Keratinocyte (primary cell): ENCODE results near the gene MAOA. TPM values are rescaled to one million over a fixed set of nuclear protein-coding genes. Genes with fewer than 3 reads are reported as not detected.

Experiments
- DNase-seq: peaks from one replicate; pipeline ENCODE4 v3.0.0-alpha.2; 2011; ENCODE audit warnings: low read depth, missing footprints, low spot score
- FAIRE-seq: peaks from 2 replicates; lab custom pipeline; 2011; peaks lifted over from hg19 to GRCh38; lab: Jason Lieb, UNC
- H2AFZ ChIP-seq: 2 replicates; pipeline ENCODE4 v1.6.0; 2012; ENCODE audit warnings: low read length, control low read depth, inconsistent platforms; ENCODE audit not compliant: control insufficient read depth
- H3K27ac ChIP-seq: 2 replicates; pipeline ENCODE4 v1.5.1; 2011; ENCODE audit warnings: low read length; ENCODE audit not compliant: control insufficient read depth, insufficient read depth
- H3K27me3 ChIP-seq: 3 replicates; pipeline ENCODE4 v1.6.0; 2011; ENCODE audit warnings: low read length; ENCODE audit not compliant: control insufficient read depth, insufficient read depth; ENCODE audit errors: extremely low read depth
- H3K36me3 ChIP-seq, 2 experiments: 2 replicates in 1 of 2; 3 replicates in 1 of 2; pipeline ENCODE4 v1.5.1; 2011; ENCODE audit warnings: low read length in 2 of 2, mild to moderate bottlenecking in 1 of 2; ENCODE audit not compliant: control insufficient read depth in 2 of 2, insufficient read depth in 2 of 2; ENCODE audit errors: extremely low read depth in 1 of 2
- H3K4me1 ChIP-seq: 3 replicates; pipeline ENCODE4 v1.5.1; 2011; ENCODE audit warnings: low read length; ENCODE audit not compliant: control insufficient read depth, insufficient read depth; ENCODE audit errors: extremely low read depth
- H3K4me2 ChIP-seq: 3 replicates; pipeline ENCODE4 v1.6.0; 2011; ENCODE audit warnings: low read depth, low read length; ENCODE audit not compliant: control insufficient read depth, insufficient read depth; ENCODE audit errors: extremely low read depth
- H3K4me3 ChIP-seq, 3 experiments: fragments of 200-600 bp in 1 of 3; sonication (generic) in 1 of 3; 2 replicates in 2 of 3; 3 replicates in 1 of 3; pipeline ENCODE4 v1.5.1; 2011 to 2016; ENCODE audit warnings: low read length in 3 of 3, mild to moderate bottlenecking in 3 of 3, control low read depth in 2 of 3, inconsistent platforms in 1 of 3, low read depth in 1 of 3, mixed read lengths in 1 of 3, mixed run types in 1 of 3, moderate library complexity in 1 of 3; ENCODE audit not compliant: control insufficient read depth in 2 of 3, insufficient read depth in 2 of 3; ENCODE audit errors: extremely low read depth in 1 of 3
- H3K79me2 ChIP-seq: 2 replicates; pipeline ENCODE4 v1.6.0; 2012; ENCODE audit warnings: low read length; ENCODE audit not compliant: control insufficient read depth, insufficient read depth
- H3K9ac ChIP-seq: 3 replicates; pipeline ENCODE4 v1.6.0; 2011; ENCODE audit warnings: low read length; ENCODE audit not compliant: control insufficient read depth, insufficient read depth; ENCODE audit errors: extremely low read depth
- H3K9me1 ChIP-seq: 3 replicates; pipeline ENCODE4 v1.6.0; 2011; ENCODE audit warnings: low read length; ENCODE audit not compliant: control insufficient read depth, insufficient read depth; ENCODE audit errors: extremely low read depth
- H3K9me3 ChIP-seq: 2 replicates; pipeline ENCODE4 v1.5.1; 2012; ENCODE audit warnings: low read depth, low read length; ENCODE audit not compliant: control insufficient read depth
- H4K20me1 ChIP-seq: 3 replicates; pipeline ENCODE4 v1.6.0; 2011; ENCODE audit warnings: low read length; ENCODE audit not compliant: control insufficient read depth, insufficient read depth; ENCODE audit errors: extremely low read depth
- CTCF ChIP-seq, 3 experiments: IDR thresholded peaks in 1 of 3; conservative IDR thresholded peaks in 1 of 3; optimal IDR thresholded peaks in 1 of 3; 2 replicates in 2 of 3; 3 replicates in 1 of 3; pipeline versions ENCODE3 to v1.5.1; 2011; ENCODE audit warnings: low read length in 3 of 3, mild to moderate bottlenecking in 3 of 3, moderate library complexity in 2 of 3, control low read depth in 1 of 3, inconsistent platforms in 1 of 3; ENCODE audit not compliant: insufficient read depth in 2 of 3; ENCODE audit errors: extremely low read depth in 1 of 3
- EZH2 ChIP-seq: IDR thresholded peaks from one replicate; pipeline ENCODE4 v1.6.1; 2012; ENCODE audit warnings: inconsistent platforms, mild to moderate bottlenecking, low read length, moderate library complexity
- dilution Hi-C: fragments of 300-500 bp; cut with MboI; formaldehyde crosslinking; loops from one replicate; pipeline ENCODE4 v1.7.0; 2020; ENCODE audit warnings: low sequenced_read_pairs; ENCODE audit not compliant: extremely low pct_ligation_motif_present
- polyA plus RNA-seq, 5 experiments: library from polyadenylated mRNA; depleted of rRNA in 3 of 5; stranded (reverse) in 3 of 5; stranded (forward) in 1 of 5; unstranded in 1 of 5; fragments of >200 nt; gene quantifications; 1 replicate in 1 of 5; 2 replicates in 3 of 5; 3 replicates in 1 of 5; pipeline versions ENCODE4 v1.2.1 to v1.2.3, GENCODE V29; 2011 to 2012; ENCODE audit warnings: missing spikeins in 2 of 5, low read depth in 1 of 5, low replicate concordance in 1 of 5

The MAOA gene
- polyA plus RNA-seq, 1 donor (not counting 4 experiments of a cell fraction or from before 2014, with no cell fraction given): 69.7 TPM

GRCh38 chrX:43728002-43728401, 71.9 kb downstream of the MAOA start:
- dilution Hi-C loops: no loop called here
- no peaks in the 10 kb centered on the region for H3K4me1 ChIP-seq
- TF ChIP-seq CTCF (optimal IDR thresholded peaks at IDR 0.05 in 1 of 3, IDR thresholded peaks at IDR 0.05 in 1 of 3, conservative IDR thresholded peaks at IDR 0.05 in 1 of 3; ENCODE audit: extremely low read depth in 1 of 3, insufficient read depth in 2 of 3, low read length in 3 of 3): no peak
- TF ChIP-seq EZH2: no peak

GRCh38 chrX:43728966-43729365, 72.9 kb downstream of the MAOA start:
- Histone ChIP-seq H3K4me3 (no peak overlapping the region), H3K27me3 (no peaks in the 10 kb centered on the region), H3K4me1 (no peaks in the 10 kb centered on the region), H3K27ac (no peak overlapping the region), H3K9ac (no peak overlapping the region), H3K79me2 (no peaks in the 10 kb centered on the region), H3K9me3 (no peaks in the 10 kb centered on the region), H3K4me2 (no peak overlapping the region), H3K36me3 (peaks cover 0 to 2% of the 10 kb centered on the region in 2 experiments), H4K20me1 (no peaks in the 10 kb centered on the region), H3K9me1 (no peaks in the 10 kb centered on the region), H2AFZ (no peak overlapping the region)
- TF ChIP-seq EZH2 (no peak), CTCF (optimal IDR thresholded peaks at IDR 0.05 in 1 of 3, IDR thresholded peaks at IDR 0.05 in 1 of 3, conservative IDR thresholded peaks at IDR 0.05 in 1 of 3; ENCODE audit: extremely low read depth in 1 of 3, insufficient read depth in 2 of 3, low read length in 3 of 3) (no peak)
- FAIRE-seq (no peak), DNase-seq (no peak)
- dilution Hi-C loops: no loop called here

More at GRCh38 chrX:43728002-43728401, 71.9 kb downstream of the MAOA start:
- H3K4me3 ChIP-seq: no peak overlapping the region
- H3K36me3 ChIP-seq: peaks cover 0 to 2% of the 10 kb centered on the region in 2 experiments
- H2AFZ ChIP-seq: no peak overlapping the region
- no peaks in the 10 kb centered on the region for H3K9me3 ChIP-seq
- H3K27ac ChIP-seq: no peak overlapping the region
- H3K9ac ChIP-seq: no peak overlapping the region
- FAIRE-seq: no peak
- H3K79me2 ChIP-seq: no peaks in the 10 kb centered on the region
- no peaks in the 10 kb centered on the region for H4K20me1 ChIP-seq
- H3K27me3 ChIP-seq: no peaks in the 10 kb centered on the region
- no peak overlapping the region for H3K4me2 ChIP-seq
- H3K9me1 ChIP-seq: no peaks in the 10 kb centered on the region
- no peak for DNase-seq
